Activated CD8-positive, alpha-beta T cell treated with anti-CD3 and anti-CD28 coated beads, Interleukin-2, amount 10 ng/mL, durations not matched to agents 7 days and 5 days (primary cell): ENCODE results near the gene ALDH4A1. TPM values are rescaled to one million over a fixed set of nuclear protein-coding genes. Genes with fewer than 3 reads are reported as not detected.

Experiments used
- ATAC-seq: fragments of 150-1000 bp; cut with Tn5 transposase; one replicate; pipeline ENCODE4 v1.10.0; 2021; ENCODE audit warnings: moderate library complexity
- CTCF ChIA-PET: fragments of 350-600 bp; sonication (Branson Sonifier 250); formaldehyde crosslinking; loops from one replicate; lab custom pipeline; 2021; ENCODE audit warnings: antibody characterized with exemption; lab: Charles Lee
- POLR2A ChIA-PET: fragments of 350-600 bp; sonication (Branson Sonifier 250); formaldehyde crosslinking; loops from one replicate; lab custom pipeline; 2021; ENCODE audit warnings: antibody characterized with exemption; lab: Charles Lee
- DNase-seq: peaks from one replicate; pipeline ENCODE4 v3.0.0-alpha.2; 2020
- H3K27ac Mint-ChIP-seq: one replicate; pipeline ENCODE4 v1.8.0; 2021; ENCODE audit warnings: mild to moderate bottlenecking, mixed read lengths
- H3K27me3 Mint-ChIP-seq: one replicate; pipeline ENCODE4 v1.8.0; 2021; ENCODE audit warnings: low read depth, mixed read lengths
- H3K36me3 Mint-ChIP-seq: one replicate; pipeline ENCODE4 v1.8.0; 2021; ENCODE audit warnings: low read depth, mixed read lengths
- H3K4me1 Mint-ChIP-seq: one replicate; pipeline ENCODE4 v1.8.0; 2021; ENCODE audit warnings: low read depth, mixed read lengths
- H3K4me3 Mint-ChIP-seq: one replicate; pipeline ENCODE4 v1.8.0; 2021; ENCODE audit warnings: mild to moderate bottlenecking, mixed read lengths
- H3K9me3 Mint-ChIP-seq: one replicate; pipeline ENCODE4 v1.8.0; 2022; ENCODE audit warnings: mixed read lengths; ENCODE audit not compliant: insufficient read depth
- total RNA-seq, 2 experiments: library from RNA; stranded (reverse); gene quantifications; one replicate each; pipeline ENCODE4 v1.2.3, GENCODE V29; 2021

The ALDH4A1 gene
- total RNA-seq, 2 experiments from 2014 or later = 4.2 to 4.3 TPM

- peaks cover 37% of the 10 kb centered on the region for H3K4me1 Mint-ChIP-seq
- peak overlapping the region; percentile 15 for H3K27ac Mint-ChIP-seq
- POLR2A ChIA-PET = no interaction called here
- H3K27me3 Mint-ChIP-seq = no peaks in the 10 kb centered on the region
- H3K9me3 Mint-ChIP-seq = no peaks in the 10 kb centered on the region
- CTCF ChIA-PET = interaction anchor here (1.0 to 7.9 kb wide), 7 partner anchors 8 to 194 kb away, joined by 3 to 91 read pairs (median 5); no protein-coding TSS in a partner anchor
- DNase-seq (no peak), ATAC-seq (no peak)
- no peak overlapping the region for H3K4me3 Mint-ChIP-seq
- H3K36me3 Mint-ChIP-seq = peaks cover 2% of the 10 kb centered on the region
These were observed 19.3 kb upstream of the ALDH4A1 start for GRCh38 chr1:18921516-18922251.

DNA sequence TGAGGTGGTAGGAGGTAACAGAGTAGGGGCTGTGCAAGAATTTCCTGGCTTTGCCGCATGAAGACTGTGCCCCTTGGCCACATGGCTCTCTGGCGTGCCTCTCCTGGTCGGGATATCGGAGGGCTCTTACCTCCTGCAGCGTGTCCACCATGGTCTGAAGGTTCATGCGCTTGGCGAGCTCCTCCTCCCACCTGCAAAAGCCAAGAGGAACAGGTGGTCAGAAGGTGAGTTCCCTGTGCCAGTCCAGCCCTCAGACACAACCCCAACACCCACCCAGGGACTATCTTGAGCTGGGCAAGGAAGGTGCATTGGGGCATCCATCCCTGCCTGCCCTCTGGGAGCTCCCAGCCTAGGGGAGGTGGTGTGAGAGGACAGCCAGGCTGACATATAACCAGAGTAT lies 18.6 kb upstream of the ALDH4A1 start:
- H3K27ac Mint-ChIP-seq = no peak overlapping the region
- no peaks in the 10 kb centered on the region for H3K9me3 Mint-ChIP-seq
- peaks cover 2% of the 10 kb centered on the region for H3K36me3 Mint-ChIP-seq
- H3K27me3 Mint-ChIP-seq = no peaks in the 10 kb centered on the region
- CTCF ChIA-PET = interaction anchor here (0.8 to 7.9 kb wide), 7 partner anchors 7 to 195 kb away, joined by 3 to 91 read pairs (median 4); no protein-coding TSS in a partner anchor
- POLR2A ChIA-PET = no interaction called here
- ATAC-seq (no peak), DNase-seq (no peak)
- H3K4me3 Mint-ChIP-seq = no peak overlapping the region
- H3K4me1 Mint-ChIP-seq = peaks cover 30% of the 10 kb centered on the region

DNA sequence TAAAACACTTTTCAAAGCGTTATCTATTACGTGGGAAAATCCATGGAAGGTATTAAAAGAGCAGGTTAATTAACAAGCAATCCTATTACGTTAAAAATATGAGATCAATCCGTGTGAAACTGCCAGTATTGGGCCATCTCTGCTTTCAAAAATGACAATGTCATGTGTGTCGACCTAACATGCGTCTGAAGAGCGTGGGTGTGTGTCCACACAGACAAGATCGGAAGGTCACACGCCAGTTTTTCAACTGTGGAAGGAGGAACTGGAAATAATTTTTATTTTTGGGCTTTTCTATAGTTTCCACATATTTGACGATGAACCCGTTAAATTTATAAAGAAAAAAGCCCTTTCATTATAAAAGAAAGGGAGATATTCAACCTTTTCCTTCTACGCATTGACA lies 17.6 kb upstream of the ALDH4A1 start:
- ChIA-PET CTCF (no interaction called here), POLR2A (no interaction called here)
- H3K27me3 Mint-ChIP-seq = no peaks in the 10 kb centered on the region
- ATAC-seq = no peak
- H3K9me3 Mint-ChIP-seq = no peaks in the 10 kb centered on the region
- peaks cover 23% of the 10 kb centered on the region for H3K4me1 Mint-ChIP-seq
- no peaks in the 10 kb centered on the region for H3K36me3 Mint-ChIP-seq
- H3K27ac Mint-ChIP-seq = no peak overlapping the region
- DNase-seq = no peak
- H3K4me3 Mint-ChIP-seq = no peak overlapping the region

- DNase-seq (no peak), ATAC-seq (no peak)
- Mint-ChIP-seq H3K27ac (no peak overlapping the region), H3K36me3 (no peaks in the 10 kb centered on the region), H3K4me3 (no peak overlapping the region), H3K9me3 (no peaks in the 10 kb centered on the region), H3K27me3 (no peaks in the 10 kb centered on the region), H3K4me1 (peaks cover 17% of the 10 kb centered on the region)
- ChIA-PET CTCF (no interaction called here), POLR2A (no interaction called here)
These were observed 17.0 kb upstream of the ALDH4A1 start for GRCh38 chr1:18919197-18919905.

DNA sequence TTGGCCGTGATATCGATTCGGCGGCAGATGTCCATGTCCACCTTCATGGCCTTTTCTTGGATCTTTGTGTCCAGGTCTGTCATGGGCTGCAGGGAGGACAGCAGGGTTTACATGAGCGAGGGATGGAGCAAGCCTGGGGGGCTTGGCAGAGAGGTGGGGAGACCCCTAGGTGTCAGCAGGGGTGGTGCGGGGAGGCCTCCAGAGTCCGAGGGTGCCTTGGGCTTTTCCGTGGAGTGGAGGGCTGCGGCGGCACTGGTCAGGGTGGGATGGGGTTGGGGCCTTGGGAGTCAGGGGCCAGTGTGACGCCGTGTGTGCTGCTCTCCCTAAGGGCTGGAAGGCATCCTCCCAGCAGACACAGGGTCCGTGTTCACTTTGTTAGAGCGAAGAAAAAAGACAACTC lies 16.1 kb upstream of the ALDH4A1 start:
- ATAC-seq (no peak), DNase-seq (no peak)
- Mint-ChIP-seq H3K27me3 (no peaks in the 10 kb centered on the region), H3K4me1 (peaks cover 8% of the 10 kb centered on the region), H3K36me3 (no peaks in the 10 kb centered on the region), H3K4me3 (no peak overlapping the region), H3K27ac (no peak overlapping the region), H3K9me3 (no peaks in the 10 kb centered on the region)
- ChIA-PET CTCF (no interaction called here), POLR2A (no interaction called here)

DNA sequence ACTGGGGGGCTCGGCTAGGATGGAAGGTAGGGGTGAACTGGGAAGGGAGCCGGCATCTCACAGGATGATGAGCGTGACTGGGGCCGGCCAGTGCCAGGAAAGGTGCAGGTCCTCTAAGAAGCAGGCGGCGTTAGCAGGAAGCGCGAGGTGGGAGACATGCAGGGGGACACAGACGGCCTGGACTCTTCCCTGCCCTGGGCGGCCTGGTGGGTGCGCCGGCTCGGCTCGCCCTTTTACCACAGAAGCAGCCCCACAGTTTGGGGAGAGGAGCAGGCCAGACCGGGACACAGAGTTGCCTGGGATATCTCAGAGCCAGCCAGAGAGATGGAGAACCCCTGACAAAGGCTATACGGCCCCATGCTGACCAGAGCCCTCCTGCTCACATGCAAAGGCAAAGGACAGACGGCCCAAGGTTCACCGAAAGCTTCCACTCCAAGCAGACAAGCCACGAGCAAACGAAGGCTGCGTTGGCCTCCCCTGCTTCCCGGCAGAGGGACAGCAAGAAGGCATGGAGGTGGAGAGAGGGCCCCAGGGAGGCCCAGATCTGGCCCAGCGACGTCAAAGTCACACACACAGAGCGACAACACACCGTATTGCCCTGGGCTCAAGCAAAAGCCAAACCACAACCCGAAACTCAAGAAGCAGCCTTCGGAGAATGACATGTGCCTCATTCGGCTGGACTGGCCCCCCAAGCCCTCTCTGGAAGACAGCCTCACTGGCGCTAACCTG lies 14.9 kb upstream of the ALDH4A1 start:
- Mint-ChIP-seq H3K36me3 (no peaks in the 10 kb centered on the region), H3K27me3 (no peaks in the 10 kb centered on the region), H3K9me3 (no peaks in the 10 kb centered on the region), H3K27ac (no peak overlapping the region), H3K4me3 (no peak overlapping the region), H3K4me1 (peaks cover 4% of the 10 kb centered on the region)
- no peak for ATAC-seq
- ChIA-PET CTCF (interaction anchor here (0.6 to 6.8 kb wide), 4 partner anchors 8 to 111 kb away, joined by 3 to 91 read pairs (median 6); no protein-coding TSS in a partner anchor), POLR2A (no interaction called here)
- no peak for DNase-seq

GRCh38 chr1:18915341-18915740 lies 13.0 kb upstream of the ALDH4A1 start:
- no peak overlapping the region for H3K4me3 Mint-ChIP-seq
- H3K4me1 Mint-ChIP-seq = peaks cover 4% of the 10 kb centered on the region
- peaks cover 8% of the 10 kb centered on the region for H3K36me3 Mint-ChIP-seq
- no peaks in the 10 kb centered on the region for H3K9me3 Mint-ChIP-seq
- no peak for ATAC-seq
- no peaks in the 10 kb centered on the region for H3K27me3 Mint-ChIP-seq
- ChIA-PET CTCF (interaction anchor here (1.4 to 6.8 kb wide), 5 partner anchors 9 to 158 kb away, joined by 4 to 91 read pairs (median 9); partner anchors contain the start of gene ALDH4A1), POLR2A (interaction anchor here (1.9 to 2.7 kb wide), 2 partner anchors 12 to 14 kb away, joined by 8 read pairs; no protein-coding TSS in a partner anchor)
- H3K27ac Mint-ChIP-seq = no peak overlapping the region
- DNase-seq = no peak

DNA sequence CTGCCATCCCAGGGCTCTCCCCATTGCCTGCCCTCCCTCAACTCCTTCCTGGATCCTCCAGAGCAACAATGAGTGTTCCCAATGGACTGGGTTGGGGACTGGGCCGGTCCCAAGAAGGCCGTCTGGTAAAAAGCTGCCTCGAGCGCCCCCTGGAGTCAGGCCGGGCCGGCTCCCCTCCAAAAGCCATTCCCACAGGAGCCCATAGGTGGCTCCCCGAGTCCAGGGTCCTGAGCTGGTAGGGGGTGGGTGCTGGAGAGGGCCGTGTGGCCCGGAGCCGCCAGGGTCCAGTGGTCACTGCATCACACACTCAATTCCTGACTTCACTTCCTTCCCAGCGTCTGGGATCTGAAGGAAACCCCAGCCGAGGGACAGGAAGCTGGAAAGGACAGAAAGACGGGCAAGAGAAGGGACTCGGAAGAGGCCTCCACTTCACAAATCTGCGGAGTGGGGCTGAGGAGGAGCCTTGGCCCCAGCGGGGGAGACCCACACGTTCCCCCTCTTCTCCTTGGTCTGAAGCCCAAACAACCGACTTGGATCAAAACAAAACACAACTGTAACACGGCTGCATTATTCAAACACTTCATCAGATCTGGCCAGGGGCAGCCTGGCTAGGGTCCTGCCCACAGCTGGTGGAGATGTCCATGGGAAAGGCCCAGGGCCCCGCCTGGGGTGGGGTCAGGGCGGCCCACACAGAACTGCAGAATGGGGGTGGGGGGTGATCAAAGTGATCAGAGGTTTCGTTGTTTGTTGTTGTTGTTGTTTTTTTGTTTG lies 10.9 kb upstream of the ALDH4A1 start:
- peak; percentile 74 for DNase-seq
- Mint-ChIP-seq H3K4me1 (peaks cover 4% of the 10 kb centered on the region), H3K4me3 (no peak overlapping the region), H3K9me3 (no peaks in the 10 kb centered on the region), H3K27me3 (no peaks in the 10 kb centered on the region), H3K36me3 (peaks cover 17% of the 10 kb centered on the region), H3K27ac (no peak overlapping the region)
- peak; percentile 93 for ATAC-seq
- ChIA-PET POLR2A (interaction anchor here (0.8 to 2.7 kb wide), 4 partner anchors 14 to 212 kb away, joined by 3 to 9 read pairs (median 6); no protein-coding TSS in a partner anchor), CTCF (interaction anchor here (0.6 to 6.8 kb wide), 31 partner anchors 12 to 328 kb away, joined by 3 to 91 read pairs (median 6); partner anchors contain the start of genes ALDH4A1 and IFFO2)

- ChIA-PET CTCF (interaction anchor here (0.8 to 6.8 kb wide), 32 partner anchors 11 to 234 kb away, joined by 3 to 91 read pairs (median 5); partner anchors contain the start of genes ALDH4A1 and IFFO2), POLR2A (interaction anchor here (0.8 to 2.7 kb wide), 4 partner anchors 14 to 213 kb away, joined by 3 to 9 read pairs (median 6); no protein-coding TSS in a partner anchor)
- no peak overlapping the region for H3K4me3 Mint-ChIP-seq
These were observed 10.2 kb upstream of the ALDH4A1 start for GRCh38 chr1:18912550-18912949.

GRCh38 chr1:18908911-18909771 lies 6.8 kb upstream of the ALDH4A1 start:
- no peaks in the 10 kb centered on the region for H3K9me3 Mint-ChIP-seq
- POLR2A ChIA-PET = interaction anchor here (2.2 kb wide), 1 partner anchor 17 kb away, joined by 8 read pairs; no protein-coding TSS in a partner anchor
- ATAC-seq (no peak), DNase-seq (no peak)
- peaks cover 7% of the 10 kb centered on the region for H3K4me1 Mint-ChIP-seq
- no peak overlapping the region for H3K27ac Mint-ChIP-seq
- no peak overlapping the region for H3K4me3 Mint-ChIP-seq
- H3K36me3 Mint-ChIP-seq = peaks cover 19% of the 10 kb centered on the region
- H3K27me3 Mint-ChIP-seq = no peaks in the 10 kb centered on the region
- CTCF ChIA-PET = interaction anchor here (0.7 to 6.5 kb wide), 15 partner anchors 12 to 240 kb away, joined by 3 to 54 read pairs (median 16); partner anchors contain the start of gene IFFO2

More at GRCh38 chr1:18912550-18912949, 10.2 kb upstream of the ALDH4A1 start:
- Mint-ChIP-seq H3K36me3 (peaks cover 19% of the 10 kb centered on the region), H3K27me3 (no peaks in the 10 kb centered on the region), H3K9me3 (no peaks in the 10 kb centered on the region), H3K27ac (no peak overlapping the region), H3K4me1 (peaks cover 7% of the 10 kb centered on the region)
- no peak for DNase-seq
- no peak for ATAC-seq
